VCaP (cell line): ENCODE measurements around the gene EIF1AX.
"Not testable (repeated sequence)": the region's sequence is repeated elsewhere in the genome, so short reads cannot be mapped to it uniquely, and the experiment has no call there.

Source experiments
- H3K27ac ChIP-seq: fragments of 450-650 bp; 2 replicates; pipeline ENCODE4 v1.5.1; 2017
- CTCF ChIP-seq: fragments of 450-650 bp; conservative IDR thresholded peaks from 2 replicates; pipeline ENCODE4 v1.5.1; 2017; ENCODE audit warnings: mild to moderate bottlenecking, moderate library complexity

The EIF1AX gene

GRCh38 chrX:20141281-20142220 is at the start of gene EIF1AX:
EIF1AX (minus strand) TSS chrX:20141838; CDS start chrX:20141640, 198 bp downstream.
- no peak for TF ChIP-seq CTCF
- peak within 1 kb of the TSS; percentile 78 for H3K27ac ChIP-seq

GRCh38 chrX:20189171-20189570 is 47.5 kb upstream of the EIF1AX start:
- TF ChIP-seq CTCF, result no peak
- H3K27ac ChIP-seq, result no peak overlapping the region

GRCh38 chrX:20181598-20182329 is 40.1 kb upstream of the EIF1AX start:
- no peak for TF ChIP-seq CTCF
- no peak overlapping the region for H3K27ac ChIP-seq

DNA sequence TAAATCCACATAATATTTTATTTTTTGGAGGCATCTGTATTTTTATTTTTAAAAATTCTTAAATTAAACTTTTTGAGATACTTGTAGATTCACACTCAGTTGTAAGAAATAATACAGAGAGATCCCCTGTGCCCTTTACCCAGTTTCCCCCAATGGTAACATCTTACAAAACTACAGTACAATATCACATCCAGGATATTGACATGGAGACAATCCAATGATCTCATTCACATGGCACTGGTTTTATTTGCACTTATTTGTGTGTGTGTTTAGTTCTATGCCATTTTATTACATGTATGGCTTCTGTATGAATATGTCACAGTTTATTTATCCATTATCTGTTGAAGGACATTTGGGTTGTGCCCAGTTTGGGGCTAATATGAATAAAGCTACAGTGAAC is 35.5 kb upstream of the EIF1AX start:
- TF ChIP-seq CTCF, result no peak
- H3K27ac ChIP-seq, result no peak overlapping the region

- no peak for TF ChIP-seq CTCF
Measured at GRCh38 chrX:20173856-20174255, 32.2 kb upstream of the EIF1AX start.

GRCh38 chrX:20173313-20173712 is 31.7 kb upstream of the EIF1AX start:
- H3K27ac ChIP-seq, result no peak overlapping the region
- TF ChIP-seq CTCF, result no peak

More at GRCh38 chrX:20173856-20174255, 32.2 kb upstream of the EIF1AX start:
- H3K27ac ChIP-seq, result no peak overlapping the region

GRCh38 chrX:20171887-20172286 is 30.2 kb upstream of the EIF1AX start:
- H3K27ac ChIP-seq, result no peak overlapping the region

GRCh38 chrX:20162516-20162915 is 20.9 kb upstream of the EIF1AX start:
- not testable (repeated sequence) for H3K27ac ChIP-seq

More at GRCh38 chrX:20171887-20172286, 30.2 kb upstream of the EIF1AX start:
- TF ChIP-seq CTCF, result no peak
